Sigmoid colon (tissue), 4 donors: ENCODE measurements around the gene ARHGAP35.

ENCODE experiments used
- CTCF ChIP-seq, 4 experiments: fragments of 450-650 bp in 3 of 4; fragments of 200-600 bp in 1 of 4; IDR thresholded peaks; one replicate each; pipeline ENCODE4 v1.5.1; 2016 to 2019; ENCODE audit warnings: antibody characterized with exemption in 4 of 4, mild to moderate bottlenecking in 3 of 4, moderate library complexity in 2 of 4
- EP300 ChIP-seq, 4 donors: sonication (generic); formaldehyde crosslinking; IDR thresholded peaks; one replicate each; pipeline ENCODE4 v1.6.1; 2017; ENCODE audit warnings: antibody characterized with exemption in 4 of 4
- POLR2A ChIP-seq, 2 donors: fragments of 450-650 bp; IDR thresholded peaks; one replicate each; pipeline ENCODE4 v1.6.1; 2016; ENCODE audit warnings: antibody characterized with exemption in 2 of 2, mild to moderate bottlenecking in 2 of 2, moderate library complexity in 2 of 2
- POLR2AphosphoS5 ChIP-seq, 4 donors: sonication (generic); formaldehyde crosslinking; IDR thresholded peaks; one replicate each; pipeline ENCODE4 v1.6.1; 2017; ENCODE audit warnings: antibody characterized with exemption in 4 of 4

DNA sequence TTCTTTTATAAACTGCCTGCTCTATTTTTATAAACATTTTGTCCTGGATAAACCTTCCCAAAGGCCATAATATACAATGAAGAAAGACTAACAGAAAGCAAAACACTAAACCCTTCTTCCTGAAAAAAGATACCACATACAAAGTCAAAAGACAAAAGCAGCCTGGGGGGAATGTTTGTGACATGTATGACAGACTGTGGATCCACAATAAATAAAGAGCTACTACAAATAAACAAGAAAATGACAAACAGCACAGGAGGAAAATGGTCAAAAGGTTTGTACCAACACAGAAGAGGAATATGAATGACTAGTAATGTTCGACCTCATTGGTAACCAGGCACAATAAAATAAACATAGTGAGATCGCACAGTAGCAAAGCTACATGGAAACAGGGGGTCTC is 29.9 kb upstream of the ARHGAP35 start:
- no peak for TF ChIP-seq CTCF (IDR thresholded peaks at IDR 0.05)
- no peak for TF ChIP-seq POLR2AphosphoS5 (IDR thresholded peaks at IDR 0.05)
- TF ChIP-seq POLR2A (IDR thresholded peaks at IDR 0.05): no peak
- TF ChIP-seq EP300 (IDR thresholded peaks at IDR 0.05): no peak
